OCI-LY3 (cell line): ENCODE results near the gene SERINC2.

Source experiments
- CTCF ChIP-seq: fragments of 200-600, 300-600 bp; sonication (generic); IDR thresholded peaks from 2 replicates; pipeline ENCODE4 v1.5.1; 2014; ENCODE audit warnings: antibody characterized with exemption, low read length, low read depth
- EZH2phosphoT487 ChIP-seq: fragments of 200-600 bp; shearing (Covaris generic); IDR thresholded peaks from 2 replicates; pipeline ENCODE4 v1.6.1; 2018; ENCODE audit warnings: antibody characterized with exemption, mixed run types, low read depth

GRCh38 chr1:31441558-31441957 is 28.5 kb downstream of the SERINC2 start:
- no peak for TF ChIP-seq EZH2phosphoT487
- TF ChIP-seq CTCF, result no peak
